C1 segment of cervical spinal cord (tissue), 14 donors: ENCODE measurements around the gene ANO6.
A peak's percentile ranks its signal among the peaks of the same experiment; 100 is the strongest.

ENCODE experiments used
- DNase-seq, 14 donors: peaks; one replicate each; lab custom pipeline; 2025; lab: John Stamatoyannopoulos, UW

Gene ANO6

GRCh38 chr12:45398552-45398951 is 182.7 kb downstream of the ANO6 start:
- no peak for DNase-seq

GRCh38 chr12:45400991-45401390 is 185.1 kb downstream of the ANO6 start:
- DNase-seq: no peak

GRCh38 chr12:45402288-45402687 is 186.4 kb downstream of the ANO6 start:
- no peak for DNase-seq

DNA sequence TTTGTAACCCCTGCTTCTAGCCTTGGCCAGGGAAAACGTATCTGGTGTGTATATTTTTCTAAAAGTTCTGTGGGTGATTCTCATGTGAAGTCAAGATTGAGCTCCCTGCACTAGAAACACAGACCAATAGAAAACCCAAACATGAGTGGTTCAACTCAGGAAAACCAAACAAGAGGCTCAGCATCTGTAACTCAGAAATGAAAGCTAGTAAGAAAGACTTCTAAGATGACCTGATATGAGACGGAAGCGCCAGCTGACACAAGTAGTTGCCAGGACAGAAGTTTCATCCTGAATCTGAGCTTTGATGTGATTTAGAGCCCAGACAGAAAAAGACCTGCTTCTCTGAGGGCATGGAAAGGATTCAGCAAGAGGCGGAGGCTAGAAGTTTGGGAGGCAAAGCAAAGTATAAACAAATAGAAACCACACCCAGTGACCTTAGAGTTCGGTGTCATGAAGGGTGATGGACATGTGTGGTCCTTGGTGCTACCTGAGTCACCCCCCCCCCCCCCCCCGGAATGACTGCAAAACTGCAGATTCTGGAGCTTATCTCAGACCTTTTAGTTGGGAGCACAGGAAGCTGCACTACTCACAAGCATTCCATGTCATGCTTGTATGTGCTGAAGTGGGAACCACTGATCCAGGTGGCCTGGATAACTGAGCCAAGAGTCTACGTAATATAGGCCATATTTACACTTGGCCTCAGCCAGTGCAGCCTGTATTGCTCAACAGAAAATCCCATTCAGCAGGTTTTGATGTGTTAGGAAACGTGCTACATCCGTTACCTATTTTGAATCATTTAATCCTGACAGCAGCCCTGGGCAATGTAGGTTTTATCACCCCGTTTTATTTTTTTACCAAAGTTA is 191.3 kb downstream of the ANO6 start:
- no peak for DNase-seq

DNA sequence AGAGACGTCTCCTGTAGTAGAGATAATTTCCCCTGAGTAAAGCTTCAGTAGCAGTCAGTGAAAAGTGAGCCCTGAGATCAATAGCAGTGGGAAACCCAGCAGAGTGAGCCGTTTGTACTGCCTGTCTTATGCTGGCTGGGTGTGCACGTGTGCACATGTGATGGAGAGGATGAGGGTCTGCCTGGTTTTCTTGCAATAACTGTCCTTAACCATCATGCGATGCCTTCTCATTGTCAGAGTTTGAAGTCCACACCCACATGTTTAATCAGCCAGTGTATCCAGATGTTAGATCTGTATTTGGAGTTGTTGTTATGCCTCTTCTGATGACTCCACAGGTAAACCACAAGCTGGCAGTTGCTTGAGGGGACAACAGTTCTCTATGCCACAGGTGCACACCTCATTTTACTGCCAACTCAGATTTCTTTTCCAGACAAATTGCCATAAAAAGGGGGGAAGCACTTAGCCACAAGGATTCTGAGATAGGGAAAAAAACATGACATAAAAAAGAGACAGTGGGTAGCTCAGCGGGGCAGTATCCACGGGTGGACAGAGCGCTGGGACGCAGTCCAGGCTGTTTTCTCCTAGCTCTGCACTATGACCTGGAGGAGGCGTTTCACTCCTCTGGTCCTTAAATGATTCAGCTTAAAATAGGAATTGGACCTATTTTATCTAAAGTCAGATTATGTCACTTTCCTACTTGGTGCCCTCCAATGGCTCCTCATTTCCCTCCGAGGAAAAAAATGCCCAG is 192.3 kb downstream of the ANO6 start:
- no peak for DNase-seq

DNA sequence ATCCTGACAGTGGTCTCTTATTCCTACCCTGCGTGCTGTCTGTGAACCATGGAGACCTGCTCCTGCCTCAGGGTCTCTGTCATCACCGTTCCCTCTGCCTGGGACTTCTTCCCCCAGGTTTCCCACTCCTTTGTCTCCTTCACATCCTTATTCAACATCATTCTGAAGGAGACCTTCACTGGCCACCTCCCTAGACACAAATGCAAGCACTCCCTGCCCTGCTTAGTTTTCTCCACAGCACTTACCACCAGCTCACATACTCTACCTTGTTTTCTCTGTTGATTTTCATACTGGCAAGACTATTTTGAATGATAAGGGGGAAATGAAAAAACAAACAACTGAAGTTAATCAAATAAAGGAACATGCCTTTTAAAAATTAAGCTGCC is 192.8 kb downstream of the ANO6 start:
- no peak for DNase-seq

- DNase-seq: no peak
Observed at GRCh38 chr12:45409966-45410365, 194.1 kb downstream of the ANO6 start.

- no peak for DNase-seq
Observed at GRCh38 chr12:45411626-45412025, 195.7 kb downstream of the ANO6 start.

DNA sequence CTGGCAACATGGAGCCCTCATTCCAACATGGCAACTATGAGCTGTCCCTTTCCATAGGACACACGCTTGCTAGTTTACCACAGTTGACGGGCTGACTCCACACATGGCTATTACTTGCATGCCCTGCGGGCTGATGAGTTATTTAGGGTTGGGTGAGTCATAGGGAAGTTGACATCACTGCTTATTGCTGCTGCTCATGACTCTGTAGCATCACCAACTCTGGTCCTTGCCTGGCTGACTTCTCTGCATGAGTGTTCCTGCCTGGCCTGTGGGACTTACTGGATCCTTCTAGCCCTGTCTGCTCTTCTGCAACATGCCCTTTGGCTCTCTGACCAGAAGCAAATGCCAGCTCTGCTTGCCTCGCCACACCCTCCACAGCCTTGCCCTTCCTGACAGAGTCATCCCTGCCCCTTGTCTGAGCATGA is 199.5 kb downstream of the ANO6 start:
- DNase-seq: peak in 1 of 14 donors; percentile 8

DNA sequence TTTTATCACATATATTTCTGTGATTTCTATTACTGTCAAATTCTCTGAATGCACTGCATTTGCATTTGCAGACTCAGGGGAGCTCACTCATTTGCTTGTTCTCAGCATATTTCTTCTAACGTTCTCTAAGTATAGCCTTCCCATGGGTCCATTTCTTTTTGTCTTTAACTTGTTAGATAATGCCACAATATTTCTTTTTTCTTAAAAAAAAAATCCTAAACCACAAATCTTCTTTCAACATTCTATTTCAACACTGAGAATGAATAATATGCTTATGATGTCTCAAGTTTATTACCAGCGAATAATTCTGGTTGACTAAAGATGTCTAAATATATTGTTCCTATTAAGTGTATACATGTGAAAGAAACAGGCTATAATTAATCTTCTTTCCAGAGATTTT is 200.2 kb downstream of the ANO6 start:
- DNase-seq: no peak

DNA sequence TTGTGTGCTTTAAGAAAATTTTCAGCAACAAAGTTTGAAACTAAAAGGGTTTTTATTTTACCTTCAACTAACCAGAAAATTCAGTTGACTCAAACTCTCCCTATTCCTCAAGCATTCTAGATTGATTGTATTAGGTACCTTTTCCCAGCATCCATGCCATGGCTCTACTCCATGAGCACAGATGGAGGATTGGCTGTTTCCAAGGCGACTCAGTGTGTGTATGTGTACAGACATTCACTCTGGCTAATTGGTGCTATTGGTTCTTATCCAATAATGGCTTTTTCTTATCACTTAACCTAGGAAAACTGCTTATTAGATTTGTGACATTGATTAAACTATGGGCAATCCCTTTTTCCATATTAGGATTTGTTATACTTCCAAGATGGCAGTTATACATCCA is 202.6 kb downstream of the ANO6 start:
- DNase-seq: no peak

DNA sequence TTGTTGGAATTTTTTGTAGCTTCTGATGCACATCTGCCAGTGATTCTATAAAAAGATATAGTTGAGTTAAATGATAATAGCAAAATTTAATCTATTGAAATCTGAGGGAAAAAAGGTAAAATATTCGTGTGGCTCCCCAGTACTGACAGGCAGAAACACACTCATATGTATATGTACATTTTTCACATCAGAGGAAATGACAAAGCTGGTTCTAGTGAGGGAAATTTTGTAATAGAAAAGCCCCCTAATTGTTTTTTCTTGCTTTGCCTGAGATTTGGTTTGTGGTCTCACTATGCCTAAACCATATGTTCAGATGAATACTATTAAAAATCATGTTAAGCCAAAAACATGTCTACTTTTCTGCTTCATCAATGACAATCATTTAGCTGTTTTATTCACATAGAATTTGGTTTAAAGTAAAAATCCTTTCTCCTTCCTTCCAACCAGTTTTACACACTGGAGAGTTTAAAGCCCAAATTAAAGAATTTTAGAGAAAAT is 203.5 kb downstream of the ANO6 start:
- DNase-seq: no peak

DNA sequence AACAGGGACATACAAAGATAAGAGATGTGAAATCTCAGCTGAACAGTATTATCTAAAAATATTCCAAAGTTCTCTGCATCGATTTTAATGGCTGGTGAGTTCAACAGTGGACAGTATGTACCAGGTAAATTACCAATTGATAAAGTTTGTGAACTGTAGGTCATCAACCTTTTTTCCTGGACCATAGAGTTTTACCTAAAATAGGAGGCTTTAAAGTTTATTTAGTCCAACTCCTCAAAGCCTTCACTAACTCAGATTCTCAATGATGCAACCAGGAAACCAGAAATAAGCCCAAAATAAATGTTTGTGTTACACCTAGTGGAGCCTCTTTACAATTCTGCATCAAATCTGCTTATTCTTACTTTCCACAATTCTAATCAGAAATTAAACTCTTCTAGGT is 205.8 kb downstream of the ANO6 start:
- no peak for DNase-seq

DNA sequence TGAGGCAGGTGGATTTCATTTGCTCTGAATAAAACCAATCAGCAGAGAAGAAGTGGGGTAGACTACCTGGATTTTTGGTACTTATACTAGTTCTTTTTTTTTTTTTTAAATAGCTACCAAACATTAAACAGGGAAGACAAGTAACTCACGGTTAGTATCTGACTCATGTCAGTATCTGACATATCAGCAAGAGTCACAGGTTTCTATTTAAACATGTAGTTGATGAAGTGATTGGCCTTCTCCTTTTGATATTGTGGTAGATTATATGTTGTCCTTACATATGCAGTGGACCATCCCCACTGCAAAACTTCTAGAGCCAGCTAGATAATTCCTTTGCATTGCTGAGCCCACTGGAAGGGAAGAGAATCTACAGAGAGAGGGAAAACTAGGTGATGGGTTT is 208.0 kb downstream of the ANO6 start:
- no peak for DNase-seq

DNA sequence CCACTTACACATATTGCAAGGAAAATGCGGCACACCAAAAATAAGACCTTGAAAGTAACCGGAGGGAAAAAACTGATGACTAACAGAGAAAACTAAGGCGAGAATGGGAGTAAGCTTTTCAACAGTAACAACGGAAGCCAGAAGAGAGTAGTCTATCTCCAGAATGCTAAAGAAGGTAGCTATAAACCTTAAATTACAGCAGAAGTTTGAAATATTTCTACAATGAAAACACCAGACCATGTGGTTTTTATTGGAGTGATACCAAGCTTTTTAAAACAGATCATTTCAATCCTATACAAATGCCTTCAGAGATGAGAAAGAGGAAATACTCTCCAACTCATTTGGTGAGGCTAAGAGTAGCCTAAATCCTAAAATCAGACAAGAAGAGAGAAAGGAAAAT is 209.5 kb downstream of the ANO6 start:
- DNase-seq: no peak

GRCh38 chr12:45426294-45426693 is 210.4 kb downstream of the ANO6 start:
- no peak for DNase-seq

GRCh38 chr12:45427042-45427441 is 211.1 kb downstream of the ANO6 start:
- no peak for DNase-seq

- DNase-seq: no peak
Observed at GRCh38 chr12:45429831-45430230, 213.9 kb downstream of the ANO6 start.

- DNase-seq: no peak
Observed at GRCh38 chr12:45431126-45431525, 215.2 kb downstream of the ANO6 start.

DNA sequence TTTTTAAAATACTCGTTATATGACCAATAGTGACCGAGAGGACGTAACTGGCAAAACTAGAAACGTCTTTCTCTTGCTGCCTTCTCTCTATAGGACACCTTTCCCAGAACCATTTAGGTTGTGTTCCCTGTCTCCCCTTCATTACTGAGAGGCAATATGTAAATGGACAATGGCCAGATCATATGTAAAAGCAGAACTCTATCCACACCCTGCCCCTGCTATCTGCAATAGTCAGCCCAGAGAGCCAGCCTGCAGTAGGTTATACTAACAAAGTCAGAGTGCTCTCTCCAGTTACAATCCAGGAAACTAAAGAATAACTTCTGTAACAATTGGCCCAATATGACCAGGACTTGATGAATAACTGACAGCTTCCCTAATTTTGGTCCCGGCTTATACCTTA is 216.8 kb downstream of the ANO6 start:
- no peak for DNase-seq

- no peak for DNase-seq
Observed at GRCh38 chr12:45433441-45433868, 217.6 kb downstream of the ANO6 start.

- no peak for DNase-seq
Observed at GRCh38 chr12:45434094-45434493, 218.2 kb downstream of the ANO6 start.
